HG03342 (cell line): ENCODE measurements around the gene MS4A15.
"Not testable (repeated sequence)": the region's sequence is repeated elsewhere in the genome, so short reads cannot be mapped to it uniquely, and the experiment has no call there.

Experiments
- ATAC-seq: cut with Tn5 transposase; IDR thresholded peaks from one replicate; pipeline ENCODE4 v1.9.1; 2021; ENCODE audit warnings: mild to moderate bottlenecking, moderate library complexity; ENCODE audit not compliant: unreplicated experiment

MS4A15 gene

DNA sequence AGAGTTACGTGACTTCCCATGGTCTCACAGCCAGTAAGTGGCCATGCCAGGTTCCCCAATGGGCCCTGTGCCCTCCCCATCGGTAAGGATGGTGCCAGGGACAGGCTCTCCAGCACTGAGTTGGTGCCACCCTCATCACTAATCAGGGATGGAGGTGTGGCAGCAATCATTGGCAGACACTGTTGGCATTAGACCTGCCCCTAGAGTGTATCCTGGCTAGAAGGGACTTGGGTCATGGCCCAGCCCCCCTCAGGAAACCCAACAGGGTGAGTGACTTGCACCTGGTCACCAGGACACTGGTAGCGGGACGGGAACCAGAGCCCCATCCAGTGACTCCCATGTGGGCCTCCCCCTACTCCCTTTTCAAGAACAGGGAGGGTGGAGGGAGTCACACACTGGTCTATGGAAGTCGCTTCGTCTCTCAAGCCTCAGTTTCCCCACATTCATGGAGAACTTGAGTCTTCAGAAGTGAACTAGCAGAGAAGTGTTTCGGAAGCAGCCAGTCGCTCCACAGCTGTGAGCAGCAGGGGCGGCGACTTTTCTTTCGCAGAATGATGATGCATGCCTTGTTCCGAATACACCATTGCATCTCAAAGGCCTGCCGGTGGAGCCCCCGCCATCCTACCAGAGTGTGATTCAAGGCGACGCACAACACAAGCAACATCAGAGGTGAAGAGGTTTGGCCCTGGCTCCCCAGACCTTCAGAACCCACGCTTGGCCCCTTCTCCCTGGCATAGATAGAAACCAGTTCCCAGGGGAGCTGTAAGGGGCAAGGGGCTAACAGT lies 41.4 kb downstream of the MS4A15 start:
- no peak for ATAC-seq

- ATAC-seq, result no peak
These were observed 42.0 kb downstream of the MS4A15 start for GRCh38 chr11:60798631-60799030.

GRCh38 chr11:60801194-60801593 lies 44.5 kb downstream of the MS4A15 start:
- no peak for ATAC-seq

- ATAC-seq, result no peak
These were observed 46.7 kb downstream of the MS4A15 start for GRCh38 chr11:60803273-60803936.

DNA sequence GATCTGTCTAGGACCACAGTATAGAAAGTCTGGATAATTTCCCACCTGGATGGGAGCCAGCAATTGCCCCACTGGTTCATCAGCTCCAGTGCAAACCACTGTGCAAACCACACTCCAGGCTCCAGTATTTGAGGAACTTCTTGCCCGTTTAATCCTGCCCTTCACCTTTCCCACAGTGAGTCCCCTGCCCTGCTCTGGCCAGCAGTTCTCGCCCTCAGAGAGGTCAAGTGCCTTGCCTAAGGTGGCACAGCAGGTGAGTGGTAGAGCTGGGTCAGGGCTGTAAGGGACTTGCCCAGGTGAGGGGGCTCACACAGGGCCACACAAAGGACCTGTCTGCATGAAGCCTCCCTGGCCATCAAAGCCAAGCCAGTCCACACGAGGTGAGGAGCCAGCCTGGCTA lies 52.6 kb downstream of the MS4A15 start:
- ATAC-seq, result no peak

DNA sequence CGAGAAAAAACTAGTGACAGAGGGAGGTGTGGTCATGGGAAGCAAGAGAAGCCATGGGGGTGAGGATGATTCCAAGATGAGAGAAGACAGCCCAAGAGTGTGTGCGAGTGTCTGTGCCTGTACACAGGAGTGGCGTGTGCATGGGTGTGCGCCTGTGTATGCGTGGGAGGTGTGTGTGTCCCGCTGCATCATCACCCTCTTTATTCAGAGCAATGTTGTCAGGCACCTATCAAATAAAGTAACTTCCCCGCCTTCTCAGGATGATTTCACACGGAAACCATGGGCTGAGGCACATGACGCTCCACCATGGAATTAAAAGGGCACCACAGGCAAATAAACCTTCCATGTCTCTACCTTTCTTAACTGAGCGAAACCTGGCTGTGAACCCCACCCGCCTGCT lies 53.0 kb downstream of the MS4A15 start:
- no peak for ATAC-seq

DNA sequence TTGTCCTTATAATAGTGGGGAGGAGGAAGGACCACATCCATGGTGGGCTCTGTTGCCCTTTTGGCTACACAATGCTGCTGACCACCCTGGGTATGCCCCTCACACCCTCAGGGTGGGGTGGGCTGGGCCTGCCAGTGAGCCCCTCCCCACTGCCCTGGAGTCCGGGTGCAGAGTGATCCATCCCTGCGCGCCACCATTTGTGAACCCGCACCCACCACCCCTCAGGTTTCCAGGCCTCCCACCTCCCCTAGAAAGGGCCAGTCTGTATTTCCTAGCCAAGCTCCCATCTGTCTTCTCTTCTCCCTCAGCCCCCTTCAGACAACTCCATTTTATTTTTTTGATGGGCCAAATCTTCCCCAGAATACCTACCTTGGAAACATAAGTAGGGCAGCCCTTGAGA lies 53.5 kb downstream of the MS4A15 start:
- no peak for ATAC-seq

- no peak for ATAC-seq
These were observed 53.9 kb downstream of the MS4A15 start for GRCh38 chr11:60810569-60810968.

DNA sequence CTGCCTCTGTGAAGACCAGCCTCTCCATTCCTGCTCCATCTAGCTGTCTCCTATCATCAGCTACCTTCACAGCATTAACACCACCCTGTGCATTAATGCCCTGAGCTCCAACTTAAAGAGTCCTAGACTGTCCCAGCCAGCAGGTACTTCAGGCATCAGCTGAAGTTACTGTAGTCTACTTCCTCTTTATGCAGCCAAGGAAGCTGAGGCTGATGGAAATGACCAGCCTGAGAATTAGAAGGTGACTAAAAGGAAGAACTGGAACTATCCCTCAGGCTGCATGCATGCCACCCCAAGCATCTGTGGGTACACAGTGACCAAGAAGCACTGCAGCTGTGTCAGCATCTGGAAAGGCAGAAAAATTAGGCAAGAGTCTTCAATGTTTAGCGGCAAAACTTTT lies 56.7 kb downstream of the MS4A15 start:
- ATAC-seq, result no peak

DNA sequence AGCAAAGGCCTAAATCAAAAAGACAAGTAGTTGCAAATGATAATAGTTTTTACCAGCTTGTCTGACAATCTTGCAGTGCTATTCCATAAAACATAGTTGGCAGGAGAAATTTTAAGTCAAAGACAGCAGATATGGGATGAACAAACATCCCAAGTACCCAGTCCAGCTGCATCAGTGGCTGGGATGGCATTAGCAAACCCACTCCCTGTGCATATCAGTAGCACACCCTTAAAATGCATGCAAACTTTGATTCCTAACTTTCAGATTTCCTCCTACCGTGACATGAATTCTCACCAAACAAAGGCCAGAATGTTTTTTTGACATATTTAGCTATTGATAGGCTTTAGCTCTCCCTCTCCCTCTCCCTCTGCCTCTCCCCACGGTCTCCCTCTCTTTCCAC lies 57.4 kb downstream of the MS4A15 start:
- no peak for ATAC-seq

DNA sequence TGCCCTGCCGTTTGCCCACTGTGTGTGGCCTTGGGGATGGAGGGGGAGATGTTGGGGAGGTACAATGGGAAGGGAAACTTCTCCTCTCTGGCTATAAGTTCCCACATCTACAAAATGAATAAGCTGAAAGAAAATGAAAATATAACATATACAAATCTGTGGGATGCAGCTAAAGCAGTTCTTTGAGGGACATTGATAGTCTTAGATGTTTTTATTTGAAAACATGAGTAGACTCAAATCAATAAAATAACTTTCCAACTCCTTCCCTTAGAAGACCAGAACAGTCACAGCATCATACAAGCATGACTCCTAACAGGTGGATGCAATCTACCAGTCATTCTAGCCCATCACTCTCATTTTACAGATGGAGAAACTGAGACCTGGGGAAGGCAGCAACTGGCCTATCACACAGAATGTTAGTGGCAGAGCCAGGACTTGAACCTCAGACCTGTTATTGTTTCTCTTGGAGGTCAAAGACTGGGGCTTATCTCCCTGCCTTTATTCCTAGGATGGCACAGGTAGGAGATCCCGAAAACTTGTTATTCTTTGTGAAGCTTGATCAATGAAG lies 60.0 kb downstream of the MS4A15 start:
- no peak for ATAC-seq

GRCh38 chr11:60818057-60818456 lies 61.4 kb downstream of the MS4A15 start:
- no peak for ATAC-seq

DNA sequence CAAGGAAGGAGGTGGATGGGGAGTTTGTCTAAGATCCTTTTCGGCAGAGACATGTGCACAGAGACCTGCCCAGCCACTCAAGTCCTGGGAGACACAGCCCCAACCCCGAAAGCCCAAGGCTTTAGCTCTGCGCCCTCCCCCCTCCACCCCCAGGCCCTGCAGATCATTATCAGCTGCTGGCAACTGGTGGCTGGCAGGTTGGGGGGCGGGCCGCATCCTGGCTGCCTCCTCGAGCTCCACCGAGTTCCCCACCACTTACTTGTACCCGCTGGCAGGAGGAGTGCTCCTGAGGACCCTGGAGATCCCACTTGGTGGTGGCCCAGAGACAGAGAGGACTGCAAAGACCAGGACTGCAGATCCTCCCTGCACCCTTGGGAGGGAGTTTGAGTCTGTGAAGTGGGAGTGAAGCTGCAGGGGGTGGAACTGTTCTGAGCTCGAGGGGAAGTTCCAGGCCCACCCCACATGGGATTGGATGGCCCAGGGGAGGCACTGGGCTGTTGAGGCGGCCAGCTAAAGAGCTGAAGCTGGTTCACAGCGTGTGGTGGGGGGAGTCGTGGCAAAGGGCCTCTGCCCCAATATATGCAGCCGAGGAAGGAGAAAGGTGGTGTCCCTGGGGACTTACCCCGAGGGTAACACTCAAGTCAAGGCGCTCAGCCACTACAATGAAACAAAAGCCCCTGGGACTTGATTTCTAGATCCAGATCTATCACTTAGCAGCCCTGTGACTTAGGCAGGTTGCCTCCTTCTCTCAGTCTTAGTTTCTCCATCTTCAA lies 65.3 kb downstream of the MS4A15 start:
- ATAC-seq, result no peak

- ATAC-seq, result not testable (repeated sequence)
These were observed 67.2 kb downstream of the MS4A15 start for GRCh38 chr11:60823745-60824306.

DNA sequence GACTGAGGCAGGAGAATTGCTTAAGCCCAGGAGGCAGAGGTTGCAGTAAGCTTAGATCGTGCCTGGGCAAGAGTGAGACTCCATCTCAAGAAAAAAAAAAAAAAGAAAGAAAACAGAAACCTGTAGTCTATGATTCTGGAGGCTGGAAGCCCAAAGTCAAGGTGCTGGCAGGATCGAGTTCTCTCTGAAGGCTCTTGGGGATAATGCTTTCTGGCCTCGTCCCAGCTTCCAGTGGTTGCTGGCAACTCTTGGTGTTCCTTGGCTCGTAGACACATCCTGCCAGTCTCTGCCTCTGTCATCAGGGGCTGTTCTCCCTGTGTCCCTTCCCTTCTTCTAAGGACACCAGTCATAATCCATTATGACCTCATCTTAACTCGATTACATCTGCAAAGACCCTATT lies 68.5 kb downstream of the MS4A15 start:
- ATAC-seq, result no peak

DNA sequence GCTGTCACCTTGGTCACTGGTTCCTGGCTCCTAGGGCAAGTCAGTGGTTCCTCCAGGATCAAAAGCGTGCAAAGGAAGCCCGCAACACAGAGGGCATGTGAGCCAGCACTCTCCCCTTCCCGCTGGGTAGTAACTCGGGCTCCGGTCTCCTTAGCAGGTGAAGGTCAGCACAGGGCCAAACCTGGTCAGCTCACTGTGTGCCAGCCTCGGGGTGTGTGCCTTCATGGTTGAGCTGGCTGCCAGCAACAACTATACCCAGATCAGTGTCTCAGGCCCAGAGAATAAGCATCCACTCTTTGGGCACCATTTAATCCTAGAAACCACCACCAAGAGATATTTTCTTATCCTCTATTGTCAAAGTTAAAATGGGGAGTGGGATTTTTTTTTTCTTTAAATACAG lies 69.1 kb downstream of the MS4A15 start:
- ATAC-seq, result no peak
